Measurements from ENCODE around the gene MED12L.

The MED12L gene

DNA sequence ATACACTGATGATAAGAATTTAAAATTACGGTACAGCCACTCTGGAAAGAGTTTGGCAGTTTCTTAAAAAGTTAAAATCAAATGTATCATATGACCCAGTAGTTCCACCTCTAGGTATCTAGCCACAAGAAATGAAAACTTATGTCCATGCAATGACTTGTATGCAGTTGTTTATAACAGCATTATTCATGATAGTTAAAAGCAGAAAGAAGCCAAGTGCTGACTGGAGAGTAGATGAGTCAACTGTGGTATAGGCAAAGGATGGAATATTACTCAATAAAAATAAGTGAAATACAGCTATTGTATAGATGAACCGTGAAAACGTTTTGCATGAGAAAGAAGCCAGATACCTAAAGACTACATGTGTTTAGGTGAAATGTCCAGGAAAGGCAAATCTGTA lies 216.3 kb downstream of the MED12L start:
- TF ChIP-seq GATA3 (IDR thresholded peaks at IDR 0.05; ENCODE audit: low read depth, low read length) (no peak), GATA2 (IDR thresholded peaks at IDR 0.05; ENCODE audit: low read depth, low read length) (no peak)

DNA sequence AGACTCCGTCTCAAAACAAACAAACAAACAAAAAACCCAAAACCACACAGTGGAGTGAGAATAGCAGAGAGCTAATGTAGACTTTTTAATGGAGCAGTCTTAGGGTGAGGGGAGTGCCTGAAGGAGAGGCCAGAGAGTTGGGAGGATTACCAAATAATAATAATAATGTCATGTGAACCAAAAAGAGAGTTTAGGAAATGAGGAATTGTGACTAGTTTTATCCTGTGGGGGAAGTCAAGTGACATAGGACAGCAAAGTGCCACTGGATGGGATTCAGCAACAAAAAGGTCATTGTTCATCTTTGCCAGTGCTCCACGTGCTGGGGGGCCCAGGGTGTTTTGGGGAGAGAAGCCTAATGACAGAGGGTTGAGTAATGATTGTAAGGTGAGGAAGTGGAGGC lies 218.3 kb downstream of the MED12L start:
- no peak for TF ChIP-seq GATA2 (IDR thresholded peaks at IDR 0.05; ENCODE audit: low read depth, low read length)
- no peak for TF ChIP-seq GATA3 (IDR thresholded peaks at IDR 0.05; ENCODE audit: low read depth, low read length)

DNA sequence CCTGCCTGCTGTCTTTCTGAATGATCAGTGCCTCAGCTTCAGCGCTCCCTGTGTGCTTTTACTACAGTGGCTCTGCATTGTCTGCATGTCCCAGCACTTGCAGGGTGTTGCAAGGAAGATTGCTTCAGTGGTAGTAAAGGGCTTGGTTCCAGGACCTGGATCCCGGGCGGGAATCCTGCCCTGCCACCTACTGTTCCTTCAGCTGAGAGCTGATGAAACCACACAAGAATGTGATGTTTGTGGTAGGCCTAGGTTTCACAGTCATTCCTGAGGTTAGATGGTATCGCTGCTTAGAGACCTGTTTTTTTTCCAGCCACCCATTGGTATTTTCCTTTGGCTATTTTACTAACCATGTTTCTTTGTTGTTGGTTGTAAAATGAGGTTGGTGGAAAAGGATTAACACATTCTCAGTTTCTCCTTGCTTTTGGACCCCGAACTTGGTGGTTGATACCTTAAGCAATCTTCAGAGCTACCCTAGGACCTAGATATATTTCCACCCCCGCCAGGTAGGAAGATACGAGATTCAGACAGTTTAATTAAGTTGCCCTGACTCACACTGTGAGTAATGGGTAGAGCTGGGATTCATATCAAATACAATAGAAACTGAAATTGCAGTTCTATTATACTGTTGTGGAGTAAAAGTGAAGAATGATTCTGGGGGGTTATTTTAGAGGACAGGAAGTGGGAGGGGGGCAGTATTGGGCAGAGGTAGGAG lies 219.8 kb downstream of the MED12L start:
- no peak for TF ChIP-seq GATA2 (IDR thresholded peaks at IDR 0.05; ENCODE audit: low read depth, low read length)
- no peak for TF ChIP-seq GATA3 (IDR thresholded peaks at IDR 0.05; ENCODE audit: low read depth, low read length)

DNA sequence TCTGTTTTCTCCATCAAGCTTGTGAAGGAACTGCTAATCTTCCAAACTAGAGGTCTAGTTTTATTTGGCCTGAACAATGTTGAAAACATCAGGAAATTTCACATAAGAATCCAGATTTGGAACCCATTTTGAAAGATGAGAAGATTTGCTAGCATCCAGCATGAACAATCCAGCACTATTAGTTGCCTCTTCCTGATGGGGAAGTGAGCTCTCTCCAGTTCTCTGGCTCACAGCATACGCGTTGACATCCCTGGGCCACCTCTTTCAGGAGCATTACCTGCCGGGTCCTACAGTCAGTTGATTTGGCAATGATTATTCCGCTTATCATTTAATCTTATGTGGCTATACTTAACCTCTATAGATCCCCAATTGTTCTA lies 220.3 kb downstream of the MED12L start:
- TF ChIP-seq GATA2 (IDR thresholded peaks at IDR 0.05; ENCODE audit: low read depth, low read length): no peak
- no peak for TF ChIP-seq GATA3 (IDR thresholded peaks at IDR 0.05; ENCODE audit: low read depth, low read length)

DNA sequence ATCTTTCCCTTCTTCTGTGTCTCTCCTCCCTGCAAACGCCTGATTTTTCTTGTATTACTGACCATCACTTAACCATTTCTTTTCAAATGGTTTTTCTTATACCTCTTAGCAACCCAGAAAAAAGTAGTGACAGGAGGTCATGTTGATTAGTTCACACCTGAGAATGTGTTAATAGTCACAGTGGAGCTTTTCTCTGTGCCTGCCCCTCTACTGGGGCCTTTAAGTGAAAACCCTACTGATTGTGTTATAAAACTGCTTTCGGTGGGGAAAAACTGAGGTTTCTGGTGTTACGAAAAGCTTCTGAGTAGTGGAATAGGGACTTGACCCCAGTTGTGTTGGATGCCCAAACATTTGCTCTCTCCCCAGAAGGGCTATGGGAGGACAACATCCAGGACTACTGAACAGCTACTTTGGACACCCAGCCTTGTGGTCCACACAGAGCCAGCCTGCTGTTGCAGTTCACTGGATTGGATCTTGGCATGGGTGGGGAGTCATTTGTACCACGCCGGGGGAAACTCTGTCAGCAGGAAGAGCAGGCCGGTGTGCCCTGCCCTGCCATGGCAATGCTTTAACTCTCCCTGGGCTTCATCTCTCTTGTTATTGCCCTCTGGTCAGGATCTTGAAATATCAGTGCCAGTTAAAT lies 220.8 kb downstream of the MED12L start:
- TF ChIP-seq GATA2 (IDR thresholded peaks at IDR 0.05; ENCODE audit: low read depth, low read length) (no peak), GATA3 (IDR thresholded peaks at IDR 0.05; ENCODE audit: low read depth, low read length) (no peak)

DNA sequence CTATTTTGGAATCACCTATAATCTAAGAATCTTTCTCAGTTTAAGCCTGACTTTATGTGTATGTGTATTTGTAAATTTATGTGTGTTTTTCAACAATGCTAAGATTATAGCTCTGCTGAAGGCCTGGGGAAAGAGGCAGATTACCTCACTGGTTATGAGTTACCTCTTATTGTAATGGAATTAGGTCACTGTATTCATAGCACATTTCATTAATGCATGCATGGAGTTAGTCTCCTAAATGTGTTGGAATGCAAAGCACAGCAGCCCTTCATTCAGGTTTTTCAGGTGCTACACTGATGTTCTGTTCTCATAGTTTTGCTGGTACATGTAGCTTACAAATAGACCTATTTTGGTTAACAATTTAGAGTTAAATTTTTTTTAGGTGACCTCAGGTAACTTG lies 221.7 kb downstream of the MED12L start:
- TF ChIP-seq GATA2 (IDR thresholded peaks at IDR 0.05; ENCODE audit: low read depth, low read length) (no peak), GATA3 (IDR thresholded peaks at IDR 0.05; ENCODE audit: low read depth, low read length) (no peak)

DNA sequence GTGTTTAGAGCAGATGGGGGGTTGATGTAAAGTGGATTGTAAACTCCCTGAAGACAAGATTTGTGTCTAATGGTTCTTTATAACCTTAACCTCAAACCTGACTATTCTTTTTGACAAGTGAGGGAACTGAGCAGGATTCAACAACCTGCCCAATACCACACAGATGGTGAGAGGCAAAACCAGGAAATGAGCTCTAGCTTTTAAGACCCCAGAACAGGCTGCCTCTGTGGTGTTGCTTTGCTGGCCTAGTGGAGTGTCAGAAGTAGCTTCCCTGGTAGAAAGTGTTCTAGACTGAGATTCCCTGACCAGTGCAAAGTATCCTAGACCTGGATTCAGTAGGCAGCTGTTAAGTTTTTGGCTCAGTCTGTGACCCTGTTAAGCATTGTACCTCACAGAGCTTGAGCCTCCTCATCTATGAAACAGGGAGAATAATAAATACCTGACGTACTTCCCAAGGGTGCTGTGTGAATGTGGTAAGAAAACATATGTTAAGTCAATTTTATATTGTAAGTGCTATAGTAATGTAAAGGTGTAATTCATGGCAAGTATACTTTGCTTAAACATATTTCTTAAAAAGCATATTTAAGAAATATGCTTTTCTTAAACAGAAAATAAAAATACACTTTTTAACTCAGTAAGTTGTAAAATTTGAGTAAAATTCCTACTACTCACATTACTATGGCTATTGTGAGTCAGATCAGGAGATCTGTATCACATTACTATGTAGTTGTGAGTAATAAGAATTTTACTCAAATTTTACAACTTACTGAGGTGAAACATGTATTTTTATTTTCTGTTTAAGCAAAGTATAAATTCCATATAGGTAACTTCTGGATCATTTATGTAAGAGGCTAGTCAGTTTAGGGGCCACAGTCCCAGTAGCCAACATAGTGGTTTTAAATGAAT lies 222.4 kb downstream of the MED12L start:
- TF ChIP-seq GATA2 (IDR thresholded peaks at IDR 0.05; ENCODE audit: low read depth, low read length) (no peak), GATA3 (IDR thresholded peaks at IDR 0.05; ENCODE audit: low read depth, low read length) (no peak)

DNA sequence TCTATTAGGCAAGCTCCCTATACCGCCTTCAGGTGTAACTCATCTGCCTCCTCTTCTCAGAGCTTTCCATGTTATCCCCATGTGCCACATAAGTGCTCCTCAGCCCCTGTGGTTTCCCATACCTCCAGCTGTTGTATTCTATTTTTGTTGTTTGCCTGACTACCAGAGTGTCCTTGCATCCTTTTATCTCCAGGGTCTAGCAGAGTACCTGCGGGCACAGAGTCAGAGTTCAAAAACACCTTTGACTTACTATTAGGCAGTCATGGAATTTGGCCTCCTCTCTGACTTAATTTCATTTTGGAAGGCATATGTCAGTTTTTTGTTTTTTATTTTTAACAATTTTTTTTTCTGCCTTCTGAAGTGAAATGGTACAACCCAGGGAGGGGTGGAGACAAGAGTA lies 224.1 kb downstream of the MED12L start:
- no peak for TF ChIP-seq GATA2 (IDR thresholded peaks at IDR 0.05; ENCODE audit: low read depth, low read length)
- no peak for TF ChIP-seq GATA3 (IDR thresholded peaks at IDR 0.05; ENCODE audit: low read depth, low read length)

DNA sequence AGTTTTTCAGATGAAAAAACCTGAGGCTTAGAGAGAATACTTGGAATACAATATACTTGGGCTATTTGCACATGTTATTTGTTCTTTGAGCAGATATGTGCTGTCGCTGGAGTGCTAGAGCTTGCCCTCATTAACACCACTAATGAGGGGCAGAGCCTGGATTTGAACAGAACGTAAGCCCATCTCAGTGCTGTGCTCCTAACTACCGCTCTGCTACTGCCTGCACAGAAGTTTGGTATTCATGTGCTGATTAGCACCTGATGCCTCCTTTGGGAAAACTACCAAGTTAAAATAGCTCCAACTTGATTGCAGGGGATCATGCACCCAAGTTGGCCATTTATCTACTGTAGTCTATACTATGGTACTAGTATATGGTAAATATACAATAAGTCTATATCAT lies 227.5 kb downstream of the MED12L start:
- TF ChIP-seq GATA3 (IDR thresholded peaks at IDR 0.05; ENCODE audit: low read depth, low read length): no peak
- TF ChIP-seq GATA2 (IDR thresholded peaks at IDR 0.05; ENCODE audit: low read depth, low read length): no peak

DNA sequence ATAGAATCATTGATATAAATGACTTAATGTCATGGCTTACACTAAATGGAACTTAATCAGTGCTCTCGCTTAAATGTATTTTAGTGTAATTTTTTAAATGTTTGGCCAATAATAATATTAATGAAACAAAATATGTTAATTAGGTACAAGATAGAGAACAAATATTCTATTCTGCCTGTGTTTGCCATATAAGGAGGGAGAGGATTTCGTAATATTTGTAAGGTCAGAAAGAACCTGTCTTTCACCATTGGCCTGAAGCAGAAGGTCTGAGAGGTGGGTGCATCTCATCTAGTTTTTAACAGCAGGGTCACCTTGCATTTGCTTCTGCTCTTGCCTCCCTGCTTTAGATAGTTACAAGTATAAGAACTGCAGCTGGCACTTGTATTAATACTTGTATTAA lies 228.7 kb downstream of the MED12L start:
- no peak for TF ChIP-seq GATA3 (IDR thresholded peaks at IDR 0.05; ENCODE audit: low read depth, low read length)
- no peak for TF ChIP-seq GATA2 (IDR thresholded peaks at IDR 0.05; ENCODE audit: low read depth, low read length)

DNA sequence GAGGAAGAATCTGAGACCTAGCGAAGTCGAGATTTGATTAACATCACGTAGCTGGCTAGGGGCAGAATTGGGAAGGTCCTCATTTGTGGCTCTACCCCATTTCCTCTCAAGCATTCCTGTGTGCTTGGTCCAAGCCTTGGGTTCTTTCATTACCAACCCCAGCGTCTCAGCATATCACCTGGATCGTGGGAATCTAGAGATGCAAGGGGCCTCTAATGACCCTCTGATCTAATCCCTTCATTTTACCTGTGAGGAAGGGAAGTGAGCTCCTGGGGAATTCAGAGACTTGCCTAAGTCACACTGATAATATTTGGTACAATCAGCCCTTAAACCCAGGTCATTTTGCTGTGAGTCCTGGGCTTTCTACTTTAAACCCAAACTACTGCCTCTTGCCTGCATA lies 229.1 kb downstream of the MED12L start:
- TF ChIP-seq GATA2 (IDR thresholded peaks at IDR 0.05; ENCODE audit: low read depth, low read length) (no peak), GATA3 (IDR thresholded peaks at IDR 0.05; ENCODE audit: low read depth, low read length) (no peak)

DNA sequence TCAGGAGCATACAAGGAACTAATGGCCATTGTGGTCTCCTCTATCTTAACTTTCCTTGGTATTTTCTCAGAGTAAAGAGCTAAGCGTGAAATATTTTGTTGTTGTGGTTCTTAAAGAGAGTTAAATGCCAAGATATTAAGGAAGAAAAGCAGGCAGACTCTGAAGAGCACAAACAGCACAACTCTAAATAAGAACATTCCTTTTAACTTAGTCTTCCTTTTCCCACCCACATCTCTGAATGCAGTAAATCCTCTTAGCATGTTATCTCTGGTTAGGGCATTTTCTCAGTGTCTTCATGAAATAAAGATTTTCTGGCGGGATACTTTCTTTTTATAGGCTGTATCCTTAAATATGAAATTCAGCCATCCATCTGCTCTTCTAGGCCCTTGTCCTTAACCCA lies 229.7 kb downstream of the MED12L start:
- no peak for TF ChIP-seq GATA2 (IDR thresholded peaks at IDR 0.05; ENCODE audit: low read depth, low read length)
- no peak for TF ChIP-seq GATA3 (IDR thresholded peaks at IDR 0.05; ENCODE audit: low read depth, low read length)

DNA sequence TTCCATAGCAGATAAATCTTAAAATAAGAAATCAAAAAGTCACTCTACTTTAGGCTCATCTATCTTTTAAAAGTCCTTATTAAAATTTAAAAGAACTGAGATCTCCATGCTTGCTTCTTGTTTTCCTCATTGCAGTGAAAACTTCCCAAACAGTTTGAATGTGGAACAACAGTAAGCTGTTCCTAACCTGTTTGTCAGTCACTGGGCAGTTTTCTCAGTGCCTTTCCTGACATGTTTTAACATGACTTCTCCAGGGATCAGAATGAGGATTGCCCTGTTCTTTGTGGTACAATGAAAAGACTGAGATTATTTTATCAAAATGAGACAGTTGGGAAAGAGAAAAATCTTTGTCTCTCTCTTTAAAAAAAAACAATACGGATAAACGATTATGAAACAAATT lies 230.4 kb downstream of the MED12L start:
- no peak for TF ChIP-seq GATA2 (IDR thresholded peaks at IDR 0.05; ENCODE audit: low read depth, low read length)
- TF ChIP-seq GATA3 (IDR thresholded peaks at IDR 0.05; ENCODE audit: low read depth, low read length): no peak

DNA sequence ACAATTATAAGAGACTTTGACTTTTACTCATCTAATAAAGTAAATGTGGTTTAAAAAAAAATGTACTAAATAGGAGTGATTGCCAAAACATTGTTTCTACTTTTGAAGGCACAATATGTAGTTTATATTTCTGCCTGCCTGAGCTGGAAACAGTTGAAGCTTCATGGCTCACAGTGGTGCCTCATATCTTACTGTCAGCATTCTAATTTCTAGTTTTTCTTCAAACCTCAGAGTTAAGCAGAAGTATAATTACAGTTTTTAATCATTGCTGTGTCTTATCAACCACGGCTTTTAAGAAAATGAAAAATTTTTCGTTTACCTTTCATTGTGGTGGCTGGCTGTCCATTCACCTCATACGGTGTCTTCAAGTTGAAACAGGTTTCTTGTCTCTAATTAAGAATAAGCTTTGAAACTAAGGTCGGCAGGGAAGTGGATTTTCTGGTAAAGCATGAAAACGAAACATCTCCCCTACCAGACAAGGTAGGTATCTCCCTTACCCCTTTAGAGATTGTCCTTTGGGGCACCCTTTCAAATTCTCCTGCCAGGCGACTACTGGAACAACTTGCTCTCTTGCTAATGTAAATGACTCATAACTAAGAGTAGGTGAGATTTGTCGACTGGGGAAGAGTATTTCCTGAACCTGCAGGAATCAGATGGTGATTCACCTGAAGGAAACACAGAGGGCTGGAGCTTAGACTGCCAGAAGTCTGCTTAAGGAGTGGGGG lies 231.0 kb downstream of the MED12L start, which contains the start of gene GPR87:
TSS of gene GPR87 (minus strand) at position 554 of the 725 bp plus-strand sequence. CDS start 16,720 bp downstream, outside the sequence.
- no peak for TF ChIP-seq GATA3 (IDR thresholded peaks at IDR 0.05; ENCODE audit: low read depth, low read length)
- TF ChIP-seq GATA2 (IDR thresholded peaks at IDR 0.05; ENCODE audit: low read depth, low read length): no peak
